ENCODE measurements around the gene ZNF680.

ZNF680 gene

DNA sequence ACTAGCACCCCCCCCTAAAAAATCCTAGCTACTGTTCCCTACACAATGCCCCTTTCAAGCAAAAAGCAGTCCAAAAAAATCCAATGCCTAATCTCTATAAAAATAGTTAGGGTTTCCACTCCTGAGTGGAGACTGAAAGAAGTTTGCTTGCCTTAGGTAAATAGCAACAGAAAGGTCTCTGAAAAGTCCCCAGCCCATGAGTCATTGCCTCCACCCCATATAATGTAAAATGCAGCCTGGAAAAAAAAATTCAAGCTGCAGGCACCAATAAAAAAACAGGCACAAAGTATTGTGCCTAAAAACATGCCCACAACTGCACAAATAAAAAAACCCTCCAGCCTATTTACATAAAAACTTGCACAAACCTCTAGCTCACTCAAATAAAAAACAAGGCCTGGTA is 47.5 kb downstream of the ZNF680 start:
- peak overlapping the region; percentile 8 for H3K27ac ChIP-seq (ENCODE audit: low read length)
- H3K36me3 ChIP-seq (ENCODE audit: control insufficient read depth in 2 of 2, insufficient read depth in 2 of 2, low read length in 2 of 2), result no peaks in the 10 kb centered on the region
- peak overlapping the region in 1 of 2 donors; percentile 47 for H3K9ac ChIP-seq (ENCODE audit: low read length in 2 of 2)
- no peaks in the 10 kb centered on the region for H3K27me3 ChIP-seq (ENCODE audit: control insufficient read depth in 1 of 2, insufficient read depth in 2 of 2, low read length in 2 of 2)
- peaks cover 3 to 6% of the 10 kb centered on the region in 2 donors for H3K9me3 ChIP-seq (ENCODE audit: control insufficient read depth in 2 of 2, low read length in 2 of 2)
- peak overlapping the region; percentile 30 to 35 for H3K4me3 ChIP-seq (ENCODE audit: low read length in 2 of 2)
- H3K4me1 ChIP-seq (ENCODE audit: control insufficient read depth, insufficient read depth, low read length), result peaks cover 10% of the 10 kb centered on the region

DNA sequence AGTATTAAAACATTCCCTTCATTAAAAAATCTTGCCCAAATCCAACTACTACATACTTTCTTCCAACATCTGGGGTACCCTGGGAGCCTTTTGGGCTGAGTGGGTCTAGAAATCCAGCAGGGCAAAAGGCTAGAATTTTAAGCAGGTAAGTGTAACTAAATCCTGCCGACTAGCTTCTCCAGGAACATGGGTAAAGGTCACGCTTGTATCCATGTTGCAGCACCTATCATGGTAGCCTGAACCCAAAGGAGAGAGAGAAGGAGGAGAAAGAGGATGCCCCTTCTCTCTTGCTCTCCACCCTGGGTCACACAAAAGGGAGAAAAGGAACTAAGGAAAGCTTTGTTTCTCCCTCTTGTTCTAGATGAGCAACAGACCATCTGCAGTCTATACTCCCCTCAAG is 53.3 kb downstream of the ZNF680 start:
- no peaks in the 10 kb centered on the region for H3K27me3 ChIP-seq (ENCODE audit: control insufficient read depth in 1 of 2, insufficient read depth in 2 of 2, low read length in 2 of 2)
- H3K9me3 ChIP-seq (ENCODE audit: control insufficient read depth in 2 of 2, low read length in 2 of 2), result peaks cover 3 to 5% of the 10 kb centered on the region in 2 donors
- H3K36me3 ChIP-seq (ENCODE audit: control insufficient read depth in 2 of 2, insufficient read depth in 2 of 2, low read length in 2 of 2), result no peaks in the 10 kb centered on the region
- no peak overlapping the region for H3K9ac ChIP-seq (ENCODE audit: low read length in 2 of 2)
- no peak overlapping the region for H3K27ac ChIP-seq (ENCODE audit: low read length)
- no peaks in the 10 kb centered on the region for H3K4me1 ChIP-seq (ENCODE audit: control insufficient read depth, insufficient read depth, low read length)
- H3K4me3 ChIP-seq (ENCODE audit: low read length in 2 of 2), result no peak overlapping the region

DNA sequence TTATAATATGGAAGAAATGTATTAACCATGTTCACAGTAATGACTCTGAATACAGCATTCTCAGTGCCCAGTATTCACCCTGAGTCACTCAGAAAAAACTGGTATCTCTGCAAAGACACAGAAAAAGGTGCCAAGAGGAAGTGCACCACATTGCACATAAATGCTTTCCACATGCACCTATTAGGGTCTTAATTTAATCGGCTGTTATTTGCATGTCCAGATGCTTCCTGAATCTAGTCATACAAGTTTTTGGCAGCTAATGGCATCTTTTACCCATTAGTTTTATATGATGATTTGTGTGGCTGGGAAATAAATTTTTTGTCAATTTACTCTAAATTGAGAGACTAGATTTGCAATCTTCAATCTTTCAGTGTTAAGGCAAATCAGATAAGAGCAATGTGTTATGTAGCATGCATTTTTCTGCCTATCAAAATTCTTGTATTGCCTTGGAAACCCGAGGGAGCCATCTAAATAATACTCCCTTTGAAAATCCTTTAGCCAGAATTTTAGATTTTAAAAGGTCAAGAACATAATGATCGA is 58.2 kb downstream of the ZNF680 start:
- Histone ChIP-seq H3K9me3 (ENCODE audit: control insufficient read depth in 2 of 2, low read length in 2 of 2) (peaks cover 4 to 7% of the 10 kb centered on the region in 2 donors), H3K4me1 (ENCODE audit: control insufficient read depth, insufficient read depth, low read length) (no peaks in the 10 kb centered on the region)

GRCh38 chr7:64498270-64498669 is 64.6 kb downstream of the ZNF680 start:
- Histone ChIP-seq H3K36me3 (ENCODE audit: control insufficient read depth in 2 of 2, insufficient read depth in 2 of 2, low read length in 2 of 2) (no peaks in the 10 kb centered on the region), H3K9ac (ENCODE audit: low read length in 2 of 2) (no peak overlapping the region), H3K4me3 (ENCODE audit: low read length in 2 of 2) (no peak overlapping the region), H3K4me1 (ENCODE audit: control insufficient read depth, insufficient read depth, low read length) (peaks cover 3% of the 10 kb centered on the region), H3K27ac (ENCODE audit: low read length) (no peak overlapping the region), H3K27me3 (ENCODE audit: control insufficient read depth in 1 of 2, insufficient read depth in 2 of 2, low read length in 2 of 2) (no peaks in the 10 kb centered on the region), H3K9me3 (ENCODE audit: control insufficient read depth in 2 of 2, low read length in 2 of 2) (peaks cover 0 to 6% of the 10 kb centered on the region in 2 donors)

More for the DNA sequence above, 58.2 kb downstream of the ZNF680 start:
- H3K27ac ChIP-seq (ENCODE audit: low read length), result no peak overlapping the region
- no peak overlapping the region for H3K4me3 ChIP-seq (ENCODE audit: low read length in 2 of 2)
- H3K36me3 ChIP-seq (ENCODE audit: control insufficient read depth in 2 of 2, insufficient read depth in 2 of 2, low read length in 2 of 2), result no peaks in the 10 kb centered on the region
- H3K27me3 ChIP-seq (ENCODE audit: control insufficient read depth in 1 of 2, insufficient read depth in 2 of 2, low read length in 2 of 2), result no peaks in the 10 kb centered on the region
- H3K9ac ChIP-seq (ENCODE audit: low read length in 2 of 2), result no peak overlapping the region

GRCh38 chr7:64494912-64495461 is 67.9 kb downstream of the ZNF680 start:
- H3K27me3 ChIP-seq (ENCODE audit: control insufficient read depth in 1 of 2, insufficient read depth in 2 of 2, low read length in 2 of 2), result no peaks in the 10 kb centered on the region
- H3K36me3 ChIP-seq (ENCODE audit: control insufficient read depth in 2 of 2, insufficient read depth in 2 of 2, low read length in 2 of 2), result no peaks in the 10 kb centered on the region
- H3K4me3 ChIP-seq (ENCODE audit: low read length in 2 of 2), result peak overlapping the region; percentile 49 to 71
- no peaks in the 10 kb centered on the region for H3K9me3 ChIP-seq (ENCODE audit: control insufficient read depth in 2 of 2, low read length in 2 of 2)
- peak overlapping the region in 1 of 2 donors; percentile 37 for H3K9ac ChIP-seq (ENCODE audit: low read length in 2 of 2)
- no peak overlapping the region for H3K27ac ChIP-seq (ENCODE audit: low read length)
- H3K4me1 ChIP-seq (ENCODE audit: control insufficient read depth, insufficient read depth, low read length), result peaks cover 3% of the 10 kb centered on the region

GRCh38 chr7:64485623-64486022 is 77.2 kb downstream of the ZNF680 start:
- H3K27ac ChIP-seq (ENCODE audit: low read length), result no peak overlapping the region
- no peaks in the 10 kb centered on the region for H3K4me1 ChIP-seq (ENCODE audit: control insufficient read depth, insufficient read depth, low read length)
- no peak overlapping the region for H3K4me3 ChIP-seq (ENCODE audit: low read length in 2 of 2)
- H3K27me3 ChIP-seq (ENCODE audit: control insufficient read depth in 1 of 2, insufficient read depth in 2 of 2, low read length in 2 of 2), result no peaks in the 10 kb centered on the region
- H3K9ac ChIP-seq (ENCODE audit: low read length in 2 of 2), result no peak overlapping the region
- H3K9me3 ChIP-seq (ENCODE audit: control insufficient read depth in 2 of 2, low read length in 2 of 2), result no peaks in the 10 kb centered on the region
- no peaks in the 10 kb centered on the region for H3K36me3 ChIP-seq (ENCODE audit: control insufficient read depth in 2 of 2, insufficient read depth in 2 of 2, low read length in 2 of 2)

All from stomach smooth muscle (tissue), 2 donors.